Loucy (cell line): ENCODE results near the gene RSPH10B2.
"Not testable (repeated sequence)": the region's sequence is repeated elsewhere in the genome, so short reads cannot be mapped to it uniquely, and the experiment has no call there.

Experiments used
- H2AFZ ChIP-seq: fragments of 200-600 bp; sonication (generic); 2 replicates; pipeline ENCODE4 v1.6.0; 2016; ENCODE audit warnings: antibody characterized with exemption, mild to moderate bottlenecking, low read length, moderate library complexity
- H3F3A ChIP-seq: fragments of 200-600 bp; 2 replicates; pipeline ENCODE4 v1.6.0; 2016; ENCODE audit warnings: antibody characterized with exemption, low read depth, mild to moderate bottlenecking
- H3K27me3 ChIP-seq: fragments of 200-600 bp; sonication (generic); 2 replicates; pipeline ENCODE4 v1.6.1; 2014; ENCODE audit warnings: low read length, mild to moderate bottlenecking; ENCODE audit not compliant: insufficient read depth, poor library complexity, severe bottlenecking
- H3K36me3 ChIP-seq: fragments of 200-600 bp; sonication (generic); 2 replicates; pipeline ENCODE4 v1.6.1; 2016; ENCODE audit warnings: low read length; ENCODE audit not compliant: insufficient read depth
- H3K4me1 ChIP-seq: fragments of 200-600 bp; sonication (generic); 2 replicates; pipeline ENCODE4 v1.5.1; 2014; ENCODE audit warnings: low read length, mild to moderate bottlenecking; ENCODE audit not compliant: insufficient read depth, poor library complexity, severe bottlenecking
- H3K4me2 ChIP-seq: fragments of 200-600 bp; sonication (generic); 2 replicates; pipeline ENCODE4 v1.6.0; 2014; ENCODE audit warnings: antibody characterized with exemption, low read length, low read depth, mild to moderate bottlenecking; ENCODE audit not compliant: poor library complexity, severe bottlenecking
- H3K4me3 ChIP-seq: fragments of 200-600 bp; sonication (generic); 2 replicates; pipeline ENCODE4 v1.5.1; 2014; ENCODE audit warnings: low read length, mild to moderate bottlenecking, mixed read lengths; ENCODE audit not compliant: poor library complexity, severe bottlenecking
- H3K79me2 ChIP-seq: fragments of 200-600 bp; sonication (generic); 2 replicates; pipeline ENCODE4 v1.6.1; 2014; ENCODE audit warnings: low read length; ENCODE audit not compliant: insufficient read depth
- H3K9ac ChIP-seq: fragments of 200-600 bp; sonication (generic); 2 replicates; pipeline ENCODE4 v1.6.0; 2014; ENCODE audit warnings: mild to moderate bottlenecking, low read depth, low read length, moderate library complexity; ENCODE audit not compliant: poor library complexity, severe bottlenecking
- H3K9me2 ChIP-seq: fragments of 200-600 bp; sonication (generic); replicated peaks from 2 replicates; pipeline ENCODE4 v1.6.1; 2016; ENCODE audit warnings: low read depth, low read length, mixed read lengths
- H3K9me3 ChIP-seq: fragments of 200-600 bp; sonication (generic); 2 replicates; pipeline ENCODE4 v1.6.1; 2014; ENCODE audit warnings: mild to moderate bottlenecking, antibody characterized with exemption, low read length, low read depth; ENCODE audit not compliant: insufficient read depth
- H4K20me1 ChIP-seq: fragments of 200-600 bp; sonication (generic); 2 replicates; pipeline ENCODE4 v1.6.0; 2014; ENCODE audit warnings: antibody characterized with exemption, low read length, mild to moderate bottlenecking; ENCODE audit not compliant: insufficient read depth, poor library complexity, severe bottlenecking

RSPH10B2 gene

DNA sequence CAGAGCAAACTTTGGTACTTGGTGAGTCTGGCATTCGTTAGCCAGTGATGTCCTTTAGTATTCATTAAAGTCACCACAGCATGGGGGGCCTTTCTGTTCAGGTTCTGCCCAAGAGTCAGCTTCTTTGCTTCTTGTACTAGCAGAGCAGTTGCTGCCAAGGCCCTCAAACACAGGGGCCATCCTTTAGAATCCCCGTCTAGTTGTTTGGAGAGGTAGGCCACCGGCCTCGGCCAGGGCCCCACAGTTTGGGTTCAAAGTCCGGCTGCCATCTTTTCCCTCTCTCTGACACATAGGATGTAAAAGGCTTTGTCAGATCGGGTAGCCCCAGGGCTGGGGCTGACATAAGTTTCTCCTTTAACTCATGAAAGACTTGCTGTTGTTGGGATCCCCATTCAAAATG lies 89.8 kb downstream of the RSPH10B2 start:
- not testable (repeated sequence) for H3K9me3 ChIP-seq, H3F3A ChIP-seq, H3K36me3 ChIP-seq, H3K9me2 ChIP-seq, H2AFZ ChIP-seq, H3K4me3 ChIP-seq, H3K27me3 ChIP-seq, H3K9ac ChIP-seq, H3K4me2 ChIP-seq, H3K79me2 ChIP-seq, H4K20me1 ChIP-seq, H3K4me1 ChIP-seq

DNA sequence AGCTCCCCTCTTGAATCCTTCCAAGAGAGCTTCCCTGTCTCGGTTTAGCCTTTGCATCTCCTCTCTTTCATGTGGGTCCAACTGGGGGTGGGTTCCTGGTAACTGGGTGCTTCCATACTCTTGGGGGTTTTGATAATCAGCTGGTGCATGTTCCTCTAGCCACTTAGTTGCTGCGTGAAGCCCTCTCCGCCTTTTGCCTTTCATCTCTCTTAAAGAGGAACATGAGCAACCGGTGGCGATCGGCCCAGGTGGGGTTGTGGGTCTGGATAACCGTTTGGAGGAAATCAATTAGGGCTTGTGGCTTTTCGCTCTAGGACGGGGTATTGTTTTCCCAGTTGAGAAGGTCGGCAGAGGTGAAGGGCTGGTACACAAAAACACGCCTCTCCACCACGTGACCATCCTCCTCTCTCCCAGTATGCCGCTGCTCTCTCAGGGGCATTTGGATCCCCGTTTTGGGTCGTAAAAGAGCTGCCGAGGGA lies 92.1 kb downstream of the RSPH10B2 start:
- H3K9me2 ChIP-seq, H3K9me3 ChIP-seq, H3K4me1 ChIP-seq, H4K20me1 ChIP-seq, H3K79me2 ChIP-seq, H3K27me3 ChIP-seq, H3K36me3 ChIP-seq, H3F3A ChIP-seq: not testable (repeated sequence)
- peak overlapping the region; percentile 43 for H3K9ac ChIP-seq
- H3K4me2 ChIP-seq = peak overlapping the region; percentile 62
- peak overlapping the region; percentile 58 for H3K4me3 ChIP-seq
- peak overlapping the region; percentile 81 for H2AFZ ChIP-seq

DNA sequence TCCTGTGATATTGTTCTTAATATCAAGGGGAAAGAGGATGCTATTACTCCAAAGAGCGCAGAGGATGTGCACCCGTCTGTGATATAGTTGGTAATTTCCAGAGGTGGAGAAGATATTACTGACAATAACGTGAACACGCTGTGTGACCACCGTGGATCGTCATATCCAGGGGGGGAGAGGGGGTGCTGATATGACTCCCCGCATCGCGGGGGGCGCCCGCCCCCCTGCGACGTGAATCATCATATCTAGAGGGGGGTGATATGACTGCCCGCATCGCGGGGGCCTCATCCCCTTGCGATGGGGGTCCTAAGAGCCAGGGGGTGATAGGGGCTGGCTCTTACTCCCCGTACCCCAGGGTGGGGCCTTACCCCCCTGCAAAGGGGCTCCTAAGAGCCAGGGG lies 93.8 kb downstream of the RSPH10B2 start:
- not testable (repeated sequence) for H3K27me3 ChIP-seq, H4K20me1 ChIP-seq, H3K9me2 ChIP-seq, H3K79me2 ChIP-seq, H3K4me3 ChIP-seq, H3K9me3 ChIP-seq, H3K9ac ChIP-seq, H3K4me1 ChIP-seq, H3F3A ChIP-seq, H2AFZ ChIP-seq, H3K36me3 ChIP-seq, H3K4me2 ChIP-seq
